Panc1 (cell line): ENCODE results near the gene ZBTB46.

ENCODE experiments used
- CTCF ChIP-seq: fragments of 450-650 bp; IDR thresholded peaks from 2 replicates; pipeline ENCODE4 v1.5.1; 2017; ENCODE audit warnings: mild to moderate bottlenecking
- POLR2AphosphoS5 ChIP-seq: IDR thresholded peaks from 2 replicates; pipeline ENCODE4 v1.6.1; 2012; ENCODE audit warnings: mild to moderate bottlenecking, low read depth, low read length, moderate library complexity
- REST ChIP-seq, 2 experiments: IDR thresholded peaks; 2 replicates each; pipeline ENCODE4 v1.6.1; 2011 to 2012; ENCODE audit warnings: low read depth in 2 of 2, control low read depth in 1 of 2, low read length in 1 of 2, mild to moderate bottlenecking in 1 of 2, moderate library complexity in 1 of 2; ENCODE audit not compliant: insufficient read depth in 1 of 2
- SIN3A ChIP-seq: IDR thresholded peaks from 2 replicates; pipeline ENCODE4 v1.6.1; 2012; ENCODE audit warnings: low read depth, mild to moderate bottlenecking, low read length, moderate library complexity, borderline replicate concordance; ENCODE audit not compliant: insufficient read depth
- TCF7L2 ChIP-seq: IDR thresholded peaks from 2 replicates; pipeline ENCODE4 v1.6.1; 2011; ENCODE audit warnings: mild to moderate bottlenecking, low read depth, low read length, inconsistent platforms

DNA sequence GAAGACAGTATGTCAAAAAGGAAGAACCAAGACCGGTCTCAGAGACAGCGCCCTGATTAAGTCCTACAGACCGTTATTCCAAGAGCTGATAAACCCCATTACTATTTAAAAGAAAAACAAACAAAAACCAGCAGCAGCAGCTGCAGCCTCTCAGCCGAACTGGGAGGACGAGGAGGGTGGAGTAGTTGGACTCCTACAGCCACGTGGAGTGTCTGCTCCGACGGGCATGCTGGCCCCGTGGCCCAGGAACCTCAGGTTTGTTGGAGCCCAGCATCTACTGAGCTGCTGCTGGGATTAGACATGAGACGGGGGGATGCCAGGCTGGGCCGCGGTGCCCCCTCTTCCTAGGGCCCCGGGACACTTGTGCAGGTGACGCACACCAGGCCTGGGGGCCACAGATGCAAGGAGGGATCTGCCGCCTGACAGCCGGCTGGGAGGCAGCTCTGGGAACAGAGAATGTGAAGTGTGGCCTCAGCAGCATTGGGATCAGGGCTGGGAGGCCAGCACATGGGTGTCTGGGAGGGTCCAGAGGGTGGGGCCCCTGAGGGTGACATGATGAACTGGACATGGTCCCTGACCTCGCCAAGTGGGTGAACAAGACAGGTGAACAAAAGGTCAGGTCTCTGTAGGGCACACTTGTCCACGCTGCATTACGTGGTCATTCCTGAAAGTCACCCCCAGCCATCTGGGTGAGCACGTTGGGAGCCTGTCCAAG lies 2.9 kb upstream of the ZBTB46 start:
- TF ChIP-seq CTCF = no peak
- TF ChIP-seq POLR2AphosphoS5 = no peak
- no peak for TF ChIP-seq SIN3A
- no peak for TF ChIP-seq REST (IDR thresholded peaks at IDR 0.05; ENCODE audit: insufficient read depth in 1 of 2, low read depth in 2 of 2, low read length in 1 of 2)
- no peak for TF ChIP-seq TCF7L2
